GM19455 (cell line): ENCODE results near the gene WFDC10A.
"Not testable (repeated sequence)": the region's sequence is repeated elsewhere in the genome, so short reads cannot be mapped to it uniquely, and the experiment has no call there.

Experiments used
- ATAC-seq: cut with Tn5 transposase; IDR thresholded peaks from one replicate; pipeline ENCODE4 v1.9.1; 2021; ENCODE audit not compliant: unreplicated experiment

Gene WFDC10A

GRCh38 chr20:45629496-45630100, at the start of gene WFDC10A:
Gene WFDC10A, plus strand, starts transcription at chr20:45629739. Its CDS starts 75 bp downstream, at chr20:45629814.
- ATAC-seq: no peak

- ATAC-seq: no peak
These were observed 47.8 kb upstream of the WFDC10A start for GRCh38 chr20:45581702-45582101.

DNA sequence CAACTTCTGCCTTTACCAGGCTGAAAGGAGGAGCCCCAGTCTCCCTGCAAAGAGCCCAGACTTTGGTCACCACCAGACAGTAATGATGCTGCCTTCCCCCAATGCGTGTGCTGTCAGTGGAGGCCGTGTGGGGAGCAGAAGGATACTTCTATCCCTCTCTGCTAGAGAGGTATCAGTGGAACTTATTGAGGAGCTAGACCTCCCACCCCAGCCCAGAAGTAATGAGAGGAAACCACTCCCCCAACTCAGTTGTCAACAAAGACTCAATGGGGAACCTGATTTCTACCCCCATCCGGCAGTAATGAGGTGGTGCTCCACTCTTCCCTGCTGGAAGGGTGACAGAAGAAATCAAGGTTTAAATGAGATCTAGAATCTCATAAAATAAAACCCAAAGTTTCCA, 46.0 kb upstream of the WFDC10A start:
- no peak for ATAC-seq

GRCh38 chr20:45584294-45584693, 45.2 kb upstream of the WFDC10A start:
- not testable (repeated sequence) for ATAC-seq

- ATAC-seq: not testable (repeated sequence)
These were observed 43.6 kb upstream of the WFDC10A start for GRCh38 chr20:45585986-45586385.

GRCh38 chr20:45588800-45589199, 40.7 kb upstream of the WFDC10A start:
- ATAC-seq: no peak

GRCh38 chr20:45589725-45590124, 39.8 kb upstream of the WFDC10A start:
- no peak for ATAC-seq

- ATAC-seq: no peak
These were observed 36.9 kb upstream of the WFDC10A start for GRCh38 chr20:45592574-45593189.

- ATAC-seq: no peak
These were observed 36.0 kb upstream of the WFDC10A start for GRCh38 chr20:45593498-45593897.

DNA sequence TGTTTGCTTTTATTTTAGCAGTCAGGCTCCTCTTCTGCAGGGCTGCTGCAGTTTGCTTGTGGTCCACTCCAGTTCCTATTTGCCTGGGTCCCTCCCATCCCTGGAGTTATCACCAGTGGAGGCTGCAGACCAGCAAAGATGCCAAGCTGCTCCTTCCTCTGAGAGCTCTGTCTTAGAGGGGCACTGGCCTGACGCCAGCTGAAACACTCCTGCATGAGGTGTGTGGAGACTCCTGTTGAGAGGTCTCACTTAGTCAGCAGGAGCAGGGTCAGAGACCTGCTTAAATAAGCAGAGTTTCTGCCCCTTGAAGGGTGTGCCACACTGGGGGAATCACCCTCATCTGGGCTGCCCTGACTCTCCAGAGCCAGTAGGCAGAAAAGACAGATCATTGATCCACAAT, 34.3 kb upstream of the WFDC10A start:
- no peak for ATAC-seq

GRCh38 chr20:45607810-45608209, 21.7 kb upstream of the WFDC10A start:
- no peak for ATAC-seq

DNA sequence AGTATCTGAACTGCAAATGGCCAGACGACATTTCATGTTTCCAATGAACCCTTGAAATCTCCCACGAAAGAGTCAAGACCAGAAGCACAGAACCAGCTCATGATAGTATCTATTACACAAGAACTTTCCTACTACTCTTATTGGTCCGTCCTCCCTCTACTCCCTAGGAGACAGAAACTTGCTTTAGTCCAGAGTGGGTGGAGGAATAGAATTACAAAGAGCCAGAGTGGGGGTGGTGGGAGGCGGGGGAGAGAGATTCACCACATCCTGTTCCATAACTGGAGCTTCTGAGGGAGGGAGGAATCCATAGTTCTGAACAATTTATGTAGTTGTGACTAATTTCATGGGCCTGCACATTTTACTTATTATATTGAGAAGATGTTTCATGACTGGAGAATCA, 18.5 kb upstream of the WFDC10A start:
- no peak for ATAC-seq

DNA sequence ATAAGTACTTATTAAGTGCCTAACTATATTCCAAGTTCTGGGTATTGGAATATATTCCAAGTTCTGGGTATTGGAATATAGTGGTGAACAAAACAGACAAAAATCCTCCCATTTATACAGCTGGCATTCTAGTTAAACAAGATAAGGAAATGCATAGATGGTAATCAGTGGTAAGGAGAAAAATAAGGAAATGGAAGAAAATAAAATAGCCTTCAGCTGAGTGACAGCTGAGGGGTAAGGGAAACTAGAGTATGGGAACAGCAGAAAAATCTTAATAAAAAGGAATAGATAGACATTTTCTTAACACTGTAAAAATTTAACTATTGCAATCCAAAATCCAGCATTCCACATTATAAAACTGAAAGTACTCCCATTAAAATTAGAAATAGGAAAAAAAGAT, 17.2 kb upstream of the WFDC10A start:
- no peak for ATAC-seq

- ATAC-seq: no peak
These were observed 11.9 kb upstream of the WFDC10A start for GRCh38 chr20:45617591-45617990.

DNA sequence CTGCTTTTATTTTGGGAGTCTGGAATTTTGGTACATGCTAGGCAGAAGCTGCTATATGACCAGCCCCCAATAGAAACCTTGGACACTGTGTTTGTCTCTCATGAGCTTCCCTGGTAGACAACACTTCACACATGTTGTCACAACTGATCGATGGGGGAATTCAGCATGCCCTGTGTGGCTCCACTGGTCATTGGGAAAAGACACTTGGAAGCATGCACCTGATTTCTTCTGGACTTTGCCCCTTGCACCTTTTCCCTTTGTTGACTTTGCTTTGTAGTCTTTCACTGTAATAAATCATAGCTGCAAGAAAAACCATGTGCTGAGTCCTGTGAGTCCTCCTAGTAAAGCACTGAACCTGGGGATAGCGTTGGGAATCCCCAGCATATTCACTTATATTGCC, 7.9 kb upstream of the WFDC10A start:
- ATAC-seq: no peak

- ATAC-seq: no peak
These were observed 3.0 kb upstream of the WFDC10A start for GRCh38 chr20:45626540-45626939.

DNA sequence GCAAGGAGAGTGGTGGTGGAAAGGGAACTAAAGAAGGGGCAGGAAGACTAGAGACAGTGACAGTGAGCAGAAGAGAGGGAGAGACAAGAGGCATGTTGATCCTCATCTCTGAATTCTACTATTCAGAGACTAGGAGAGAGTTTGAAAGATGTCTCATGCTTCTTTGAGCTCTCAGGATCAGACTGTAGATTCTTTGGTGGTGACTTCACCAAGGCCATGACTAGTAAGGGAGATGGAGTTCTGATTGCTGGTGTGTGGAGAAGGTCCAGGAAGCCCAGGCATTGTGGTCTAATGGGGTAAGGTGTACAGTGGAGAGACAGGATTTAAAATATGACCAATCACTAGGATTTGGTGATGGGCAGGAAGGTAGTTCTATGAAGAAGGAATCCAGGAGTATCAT, 832 bp downstream of the WFDC10A start:
- ATAC-seq: no peak

DNA sequence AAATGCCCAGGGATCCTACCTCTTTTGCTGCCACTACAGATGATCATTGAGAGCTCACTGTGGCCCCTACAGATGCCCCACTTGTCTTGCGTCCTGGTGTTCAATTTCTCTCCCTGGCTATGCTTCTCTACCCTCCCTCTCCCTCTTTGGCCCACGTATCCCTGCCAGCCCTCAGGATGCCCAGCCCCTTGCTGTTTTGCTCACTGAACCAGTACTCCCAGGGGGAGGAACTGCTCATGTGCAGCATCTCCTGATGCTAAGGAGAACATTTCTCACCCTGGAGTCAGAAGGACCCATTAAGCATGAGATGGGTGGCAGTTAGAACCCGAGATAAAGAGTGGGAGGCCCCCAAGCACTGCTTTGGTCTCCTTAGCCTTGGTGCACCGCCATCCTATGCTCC, 1.6 kb downstream of the WFDC10A start, which contains the start of gene WFDC9:
WFDC9 (minus strand) TSS at position 101 of the 400 bp plus-strand sequence. CDS start 21,103 bp downstream, outside the sequence.
- ATAC-seq: no peak

DNA sequence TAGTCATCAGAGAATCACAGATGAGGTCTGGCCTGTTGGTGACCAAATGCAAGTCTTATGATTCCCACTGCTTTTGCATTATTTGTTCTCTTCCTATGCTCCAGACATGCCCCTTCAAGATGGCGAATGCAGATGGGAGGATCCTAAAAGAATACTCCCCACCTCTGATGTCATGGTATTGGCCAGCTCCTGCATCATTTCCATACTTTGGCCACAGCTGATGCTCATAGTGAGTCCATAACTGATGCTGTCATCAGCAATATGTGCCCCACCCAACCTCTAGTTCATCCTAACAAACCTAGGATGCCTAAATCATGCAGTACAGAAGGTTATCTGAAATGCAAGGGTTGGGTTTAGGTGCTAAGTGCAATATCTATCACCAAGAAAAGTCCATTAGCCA, 7.0 kb downstream of the WFDC10A start:
- no peak for ATAC-seq

GRCh38 chr20:45639687-45640086, 10.1 kb downstream of the WFDC10A start:
- ATAC-seq: no peak

DNA sequence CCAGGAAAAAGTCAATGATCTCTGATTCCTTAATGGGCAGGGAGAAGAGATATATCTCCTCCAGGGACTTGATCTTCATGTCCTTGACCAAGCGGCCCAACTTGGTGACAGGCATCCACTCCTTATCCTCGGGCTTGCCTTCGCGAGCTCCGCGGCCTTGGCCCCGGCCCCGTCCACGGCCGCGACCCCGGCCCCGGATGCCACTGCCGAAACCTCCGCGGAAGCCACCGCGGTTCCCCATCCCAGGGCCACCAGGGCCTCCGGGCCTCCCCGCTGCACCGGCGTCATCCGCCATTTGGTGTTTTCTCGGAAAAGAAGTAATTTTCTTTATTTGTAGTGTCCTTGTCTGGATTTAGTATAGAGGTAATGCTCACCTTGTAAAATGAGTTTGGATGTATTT, 11.5 kb downstream of the WFDC10A start:
- not testable (repeated sequence) for ATAC-seq

DNA sequence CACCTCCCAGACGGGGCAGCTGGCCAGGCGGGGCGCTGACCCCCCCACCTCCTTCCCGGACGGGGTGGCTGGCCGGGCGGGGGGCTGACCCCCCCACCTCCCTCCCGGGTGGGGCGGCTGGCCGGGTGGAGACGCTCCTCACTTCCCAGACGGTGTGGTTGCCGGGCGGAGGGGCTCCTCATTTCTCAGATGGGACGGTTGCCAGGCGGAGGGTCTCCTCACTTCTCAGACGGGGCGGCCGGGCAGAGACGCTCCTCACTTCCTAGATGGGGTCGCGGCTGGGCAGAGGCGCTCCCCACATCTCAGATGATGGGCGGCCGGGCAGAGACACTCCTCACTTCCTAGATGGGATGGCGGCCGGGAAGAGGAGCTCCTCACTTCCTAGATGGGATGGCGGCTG, 16.3 kb downstream of the WFDC10A start:
- ATAC-seq: not testable (repeated sequence)

- no peak for ATAC-seq
These were observed 17.3 kb downstream of the WFDC10A start for GRCh38 chr20:45646875-45647274.
